NCI-H187 (cell line): Measurements from ENCODE around the gene PEX10.
"Not testable (repeated sequence)": the region's sequence is repeated elsewhere in the genome, so short reads cannot be mapped to it uniquely, and the experiment has no call there.

Source experiments
- DNase-seq, 2 experiments: peaks; one replicate each; lab custom pipeline; 2025; lab: John Stamatoyannopoulos, UW

Gene PEX10

GRCh38 chr1:2412395-2412772, at the start of gene PEX10:
Gene PEX10 (minus strand): TSS chr1:2412564. CDS start chr1:2412502, 62 bp downstream.
- DNase-seq, result peak; percentile 95 to 99

- DNase-seq, result no peak
These were observed 48.8 kb upstream of the PEX10 start for GRCh38 chr1:2460996-2461751.

- DNase-seq, result no peak
These were observed 47.8 kb upstream of the PEX10 start for GRCh38 chr1:2460203-2460602.

GRCh38 chr1:2459757-2460156, 47.4 kb upstream of the PEX10 start:
- no peak for DNase-seq

GRCh38 chr1:2459102-2459753, 46.9 kb upstream of the PEX10 start:
- not testable (repeated sequence) for DNase-seq

- no peak for DNase-seq
These were observed 46.3 kb upstream of the PEX10 start for GRCh38 chr1:2458687-2459086.

GRCh38 chr1:2457444-2457843, 45.1 kb upstream of the PEX10 start:
- no peak for DNase-seq

GRCh38 chr1:2455757-2456156, 43.4 kb upstream of the PEX10 start:
- DNase-seq, result no peak

- DNase-seq, result no peak
These were observed 41.9 kb upstream of the PEX10 start for GRCh38 chr1:2454227-2454626.

- DNase-seq, result no peak
These were observed 40.6 kb upstream of the PEX10 start for GRCh38 chr1:2452932-2453315.

- DNase-seq, result no peak
These were observed 40.0 kb upstream of the PEX10 start for GRCh38 chr1:2452201-2452931.

- DNase-seq, result no peak
These were observed 39.4 kb upstream of the PEX10 start for GRCh38 chr1:2451741-2452140.

- no peak for DNase-seq
These were observed 37.5 kb upstream of the PEX10 start for GRCh38 chr1:2449636-2450454.

- DNase-seq, result no peak
These were observed 35.7 kb upstream of the PEX10 start for GRCh38 chr1:2448098-2448445.

GRCh38 chr1:2447276-2448097, 35.1 kb upstream of the PEX10 start:
- no peak for DNase-seq

GRCh38 chr1:2446861-2447260, 34.5 kb upstream of the PEX10 start:
- no peak for DNase-seq

GRCh38 chr1:2446394-2446793, 34.0 kb upstream of the PEX10 start:
- DNase-seq, result no peak

GRCh38 chr1:2445823-2446215, 33.5 kb upstream of the PEX10 start:
- no peak for DNase-seq

- no peak for DNase-seq
These were observed 32.9 kb upstream of the PEX10 start for GRCh38 chr1:2445162-2445822.

- DNase-seq, result no peak
These were observed 31.8 kb upstream of the PEX10 start for GRCh38 chr1:2444138-2444591.
